ENCODE results near the gene AZGP1. TPM values are rescaled to one million over a fixed set of nuclear protein-coding genes. Genes with fewer than 3 reads are reported as not detected.

The AZGP1 gene
- total and polyA plus RNA-seq, 2 of the 13 experiments (the other 11 are each of a cell fraction or from before 2014, with no cell fraction given) = 93.8 to 229 TPM

GRCh38 chr7:100003711-100004661 lies 28.2 kb upstream of the AZGP1 start (continued):
- TF ChIP-seq HMGXB4 (CRISPR knock-in tag; IDR thresholded peaks at IDR 0.05; ENCODE audit: borderline replicate concordance in 1 of 2, low read depth in 1 of 2) (peak in 1 of 2 experiments; percentile 44; a peak in 2 of 4 replicates), RARA (CRISPR knock-in tag; IDR thresholded peaks at IDR 0.05) (peak; percentile 98), ZNF17 (CRISPR knock-in tag; IDR thresholded peaks at IDR 0.05) (no peak), HOXA9 (CRISPR knock-in tag; IDR thresholded peaks at IDR 0.05; ENCODE audit: borderline replicate concordance) (no peak), NFE2L1 (CRISPR knock-in tag; IDR thresholded peaks at IDR 0.05; ENCODE audit: borderline replicate concordance) (no peak), ZBTB20 (CRISPR knock-in tag; IDR thresholded peaks at IDR 0.05; ENCODE audit: borderline replicate concordance, low read depth) (peak; percentile 75), TEAD3 (CRISPR knock-in tag; optimal IDR thresholded peaks at IDR 0.05; ENCODE audit: borderline replicate concordance) (peak; percentile 49), MAF1 (CRISPR knock-in tag; IDR thresholded peaks at IDR 0.05; ENCODE audit: borderline replicate concordance) (no peak), RBM22 (optimal IDR thresholded peaks at IDR 0.05; ENCODE audit: low read length) (no peak), ZNF761 (CRISPR knock-in tag; conservative IDR thresholded peaks at IDR 0.05) (peak; percentile 83), FOXO1 (CRISPR knock-in tag; IDR thresholded peaks at IDR 0.05) (peak; percentile 98), ZFYVE20 (CRISPR knock-in tag; IDR thresholded peaks at IDR 0.05; ENCODE audit: borderline replicate concordance, low read depth) (no peak), ZNF646 (CRISPR knock-in tag; IDR thresholded peaks at IDR 0.05) (no peak), HNRNPLL (IDR thresholded peaks at IDR 0.05; ENCODE audit: low read depth, low read length, poor library complexity, severe bottlenecking) (no peak), YEATS2 (CRISPR knock-in tag; IDR thresholded peaks at IDR 0.05; ENCODE audit: borderline replicate concordance) (peak; percentile 77; the same call in 1 of the 2 replicates), TSC22D2 (CRISPR knock-in tag; IDR thresholded peaks at IDR 0.05; ENCODE audit: borderline replicate concordance) (no peak), E2F2 (CRISPR knock-in tag; IDR thresholded peaks at IDR 0.05; ENCODE audit: borderline replicate concordance) (no peak), IKZF1 (IDR thresholded peaks at IDR 0.05) (no peak)

Data from HepG2 (cell line).